ENCODE measurements around the gene LRRC56.
A peak's percentile ranks its signal among the peaks of the same experiment; 100 is the strongest.

Gene LRRC56

GRCh38 chr11:521177-521688, 16.1 kb upstream of the LRRC56 start:
- Histone ChIP-seq H3K36me3 (ENCODE audit: insufficient read depth, low read length) (no peaks in the 10 kb centered on the region), H2AFZ (ENCODE audit: low read depth, low read length) (no peak overlapping the region), H3K4me3 (ENCODE audit: low read length) (no peak overlapping the region), H3K9me3 (ENCODE audit: low read length) (no peaks in the 10 kb centered on the region), H3K4me1 (ENCODE audit: insufficient read depth, low read length) (no peaks in the 10 kb centered on the region), H3K27me3 (ENCODE audit: insufficient read depth, low read length) (no peaks in the 10 kb centered on the region)

- Histone ChIP-seq H3K9me3 (ENCODE audit: low read length) (no peaks in the 10 kb centered on the region), H3K4me3 (ENCODE audit: low read length) (no peak overlapping the region), H3K27me3 (ENCODE audit: insufficient read depth, low read length) (no peaks in the 10 kb centered on the region), H3K4me1 (ENCODE audit: insufficient read depth, low read length) (no peaks in the 10 kb centered on the region), H3K36me3 (ENCODE audit: insufficient read depth, low read length) (peaks cover 4% of the 10 kb centered on the region), H2AFZ (ENCODE audit: low read depth, low read length) (no peak overlapping the region)
Measured at GRCh38 chr11:526192-526591, 11.1 kb upstream of the LRRC56 start.

GRCh38 chr11:528166-528814, 9.0 kb upstream of the LRRC56 start:
- Histone ChIP-seq H3K36me3 (ENCODE audit: insufficient read depth, low read length) (peaks cover 24% of the 10 kb centered on the region), H3K27me3 (ENCODE audit: insufficient read depth, low read length) (no peaks in the 10 kb centered on the region), H3K9me3 (ENCODE audit: low read length) (no peaks in the 10 kb centered on the region), H2AFZ (ENCODE audit: low read depth, low read length) (no peak overlapping the region), H3K4me1 (ENCODE audit: insufficient read depth, low read length) (no peaks in the 10 kb centered on the region), H3K4me3 (ENCODE audit: low read length) (no peak overlapping the region)

- no peak overlapping the region for H3K4me3 ChIP-seq (ENCODE audit: low read length)
- H2AFZ ChIP-seq (ENCODE audit: low read depth, low read length), result no peak overlapping the region
- H3K27me3 ChIP-seq (ENCODE audit: insufficient read depth, low read length), result no peaks in the 10 kb centered on the region
- peaks cover 2% of the 10 kb centered on the region for H3K4me1 ChIP-seq (ENCODE audit: insufficient read depth, low read length)
- peaks cover 30% of the 10 kb centered on the region for H3K36me3 ChIP-seq (ENCODE audit: insufficient read depth, low read length)
- H3K9me3 ChIP-seq (ENCODE audit: low read length), result no peaks in the 10 kb centered on the region
Measured at GRCh38 chr11:528815-529727, 8.3 kb upstream of the LRRC56 start.

GRCh38 chr11:529728-530411, 7.5 kb upstream of the LRRC56 start:
- H3K4me1 ChIP-seq (ENCODE audit: insufficient read depth, low read length), result peaks cover 8% of the 10 kb centered on the region
- peaks cover 30% of the 10 kb centered on the region for H3K36me3 ChIP-seq (ENCODE audit: insufficient read depth, low read length)
- no peak overlapping the region for H3K4me3 ChIP-seq (ENCODE audit: low read length)
- H2AFZ ChIP-seq (ENCODE audit: low read depth, low read length), result no peak overlapping the region
- no peaks in the 10 kb centered on the region for H3K9me3 ChIP-seq (ENCODE audit: low read length)
- H3K27me3 ChIP-seq (ENCODE audit: insufficient read depth, low read length), result no peaks in the 10 kb centered on the region

DNA sequence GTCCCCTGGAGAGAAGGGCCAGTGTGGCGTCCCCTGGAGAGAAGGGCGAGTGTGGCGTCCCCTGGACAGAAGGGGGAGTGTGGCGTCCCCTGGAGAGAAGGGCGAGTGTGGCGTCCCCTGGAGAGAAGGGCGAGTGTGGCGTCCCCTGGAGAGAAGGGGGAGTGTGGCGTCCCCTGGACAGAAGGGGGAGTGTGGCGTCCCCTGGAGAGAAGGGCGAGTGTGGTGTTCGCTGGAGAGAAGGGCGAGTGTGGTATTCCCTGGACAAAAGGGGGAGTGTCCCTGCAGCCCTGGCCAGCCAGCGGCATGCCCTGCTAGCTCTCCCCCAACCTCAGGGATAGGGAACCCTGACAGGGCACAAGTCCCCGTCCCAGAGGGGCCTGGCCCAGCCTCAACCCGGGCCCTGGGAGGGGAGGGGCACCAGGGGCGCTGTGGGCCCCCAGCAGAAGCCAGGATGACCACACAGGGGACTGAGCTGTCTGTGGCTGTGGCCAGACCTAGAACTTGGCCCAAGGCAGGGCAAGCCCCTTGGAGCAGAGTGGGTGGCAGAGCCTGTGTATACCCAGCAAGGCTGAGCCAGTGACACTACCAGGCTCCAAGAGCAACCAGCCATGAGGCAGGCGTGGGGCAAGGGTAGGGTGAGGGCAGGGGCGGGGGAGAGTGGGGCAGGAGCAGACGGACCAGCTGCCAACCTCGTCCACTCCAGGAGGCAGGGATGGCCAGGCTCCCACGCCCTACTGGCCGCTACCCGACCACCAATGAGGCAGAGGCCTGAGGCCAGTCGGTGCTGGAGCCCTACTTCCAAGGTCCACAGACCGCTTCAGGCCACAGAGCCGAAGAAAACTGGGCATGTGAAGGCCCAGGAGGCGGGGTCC, 6.1 kb upstream of the LRRC56 start:
- Histone ChIP-seq H3K4me1 (ENCODE audit: insufficient read depth, low read length) (peaks cover 8% of the 10 kb centered on the region), H3K27me3 (ENCODE audit: insufficient read depth, low read length) (no peaks in the 10 kb centered on the region), H2AFZ (ENCODE audit: low read depth, low read length) (no peak overlapping the region), H3K9me3 (ENCODE audit: low read length) (no peaks in the 10 kb centered on the region), H3K36me3 (ENCODE audit: insufficient read depth, low read length) (peaks cover 30% of the 10 kb centered on the region), H3K4me3 (ENCODE audit: low read length) (no peak overlapping the region)

GRCh38 chr11:531919-532526, 5.3 kb upstream of the LRRC56 start:
- H3K4me1 ChIP-seq (ENCODE audit: insufficient read depth, low read length), result peaks cover 10% of the 10 kb centered on the region
- peaks cover 30% of the 10 kb centered on the region for H3K36me3 ChIP-seq (ENCODE audit: insufficient read depth, low read length)
- no peaks in the 10 kb centered on the region for H3K9me3 ChIP-seq (ENCODE audit: low read length)
- no peaks in the 10 kb centered on the region for H3K27me3 ChIP-seq (ENCODE audit: insufficient read depth, low read length)
- H2AFZ ChIP-seq (ENCODE audit: low read depth, low read length), result no peak overlapping the region
- H3K4me3 ChIP-seq (ENCODE audit: low read length), result no peak overlapping the region

DNA sequence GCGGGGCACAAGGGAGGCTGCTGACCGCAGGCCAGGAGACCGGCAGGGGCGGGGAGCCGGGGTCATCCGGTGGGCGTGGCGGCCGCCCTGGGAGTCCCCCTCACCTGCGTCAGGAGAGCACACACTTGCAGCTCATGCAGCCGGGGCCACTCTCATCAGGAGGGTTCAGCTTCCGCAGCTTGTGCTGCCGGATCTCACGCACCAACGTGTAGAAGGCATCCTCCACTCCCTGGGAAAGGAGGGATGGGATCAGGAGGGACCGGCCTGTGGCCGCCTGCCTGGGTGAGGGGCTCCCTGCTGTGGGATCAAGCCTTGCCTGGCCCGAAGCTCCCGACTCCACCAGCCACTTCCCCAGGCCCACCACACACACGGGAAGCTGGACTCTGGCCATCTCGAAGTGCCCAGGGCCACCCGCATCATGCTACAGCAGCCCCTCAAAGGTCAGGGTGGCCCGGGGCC, 4.8 kb upstream of the LRRC56 start:
- Histone ChIP-seq H3K9me3 (ENCODE audit: low read length) (no peaks in the 10 kb centered on the region), H3K4me3 (ENCODE audit: low read length) (no peak overlapping the region), H2AFZ (ENCODE audit: low read depth, low read length) (no peak overlapping the region), H3K36me3 (ENCODE audit: insufficient read depth, low read length) (peaks cover 30% of the 10 kb centered on the region), H3K4me1 (ENCODE audit: insufficient read depth, low read length) (peaks cover 15% of the 10 kb centered on the region), H3K27me3 (ENCODE audit: insufficient read depth, low read length) (no peaks in the 10 kb centered on the region)

DNA sequence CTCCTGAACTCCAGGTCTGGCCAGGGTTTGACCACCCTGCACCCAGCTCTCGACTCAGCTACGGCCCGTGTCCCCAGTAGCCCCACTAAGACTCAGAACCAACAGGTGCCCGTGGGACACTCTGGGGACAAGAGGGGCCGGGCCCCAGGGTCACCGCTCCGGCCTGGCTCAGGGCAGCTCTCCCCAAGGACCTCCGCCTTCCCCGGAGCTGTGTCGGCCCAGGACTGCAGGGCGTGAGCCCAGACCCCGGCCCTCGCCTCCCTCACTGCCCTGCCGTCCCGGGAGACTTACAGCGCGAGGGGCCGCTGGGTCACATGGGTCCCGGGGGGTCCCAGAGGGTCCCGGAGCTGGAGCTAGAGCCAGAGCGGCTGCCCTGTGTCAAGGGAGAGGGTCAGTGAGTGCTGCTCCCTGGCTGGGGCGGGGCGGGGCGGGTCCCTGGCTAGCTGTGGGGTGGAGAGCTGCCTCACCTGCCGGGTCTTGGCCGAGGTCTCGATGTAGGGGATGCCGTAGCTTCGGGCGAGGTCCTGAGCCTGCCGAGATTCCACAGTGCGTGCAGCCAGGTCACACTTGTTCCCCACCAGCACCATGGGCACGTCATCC, 4.2 kb upstream of the LRRC56 start:
- H3K4me3 ChIP-seq (ENCODE audit: low read length), result no peak overlapping the region

DNA sequence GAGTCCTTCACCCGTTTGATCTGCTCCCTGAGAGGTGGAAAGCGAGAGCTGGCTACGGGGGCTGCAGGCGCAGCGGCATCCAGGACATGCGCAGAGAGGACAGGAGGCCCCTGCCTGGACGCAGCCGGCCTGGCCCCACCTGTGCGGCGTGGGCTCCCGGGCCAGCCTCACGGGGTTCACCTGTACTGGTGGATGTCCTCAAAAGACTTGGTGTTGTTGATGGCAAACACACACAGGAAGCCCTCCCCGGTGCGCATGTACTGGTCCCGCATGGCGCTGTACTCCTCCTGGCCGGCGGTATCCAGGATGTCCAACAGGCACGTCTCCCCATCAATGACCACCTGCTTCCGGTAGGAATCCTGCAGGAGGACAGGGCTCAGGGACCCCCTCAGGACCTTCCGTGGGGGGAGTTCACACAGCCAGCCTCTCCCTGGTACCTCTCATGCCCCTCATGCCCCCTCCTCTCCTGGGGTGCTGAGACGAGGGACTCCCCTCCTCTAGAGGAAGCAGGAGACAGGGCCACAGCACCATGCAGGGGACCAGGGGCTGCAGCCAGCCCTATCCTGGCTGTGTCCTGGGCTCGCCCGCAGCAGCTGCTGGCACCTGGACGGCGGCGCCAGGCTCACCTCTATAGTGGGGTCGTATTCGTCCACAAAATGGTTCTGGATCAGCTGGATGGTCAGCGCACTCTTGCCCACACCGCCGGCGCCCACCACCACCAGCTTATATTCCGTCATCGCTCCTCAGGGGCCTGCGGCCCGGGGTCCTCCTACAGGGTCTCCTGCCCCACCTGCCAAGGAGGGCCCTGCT, 3.5 kb upstream of the LRRC56 start:
- Histone ChIP-seq H3K4me3 (ENCODE audit: low read length) (peak overlapping the region; percentile 91), H3K27me3 (ENCODE audit: insufficient read depth, low read length) (no peaks in the 10 kb centered on the region), H3K4me1 (ENCODE audit: insufficient read depth, low read length) (peaks cover 18% of the 10 kb centered on the region), H3K9me3 (ENCODE audit: low read length) (no peaks in the 10 kb centered on the region), H2AFZ (ENCODE audit: low read depth, low read length) (no peak overlapping the region), H3K36me3 (ENCODE audit: insufficient read depth, low read length) (peaks cover 30% of the 10 kb centered on the region)

More for the DNA sequence above, 4.2 kb upstream of the LRRC56 start:
- Histone ChIP-seq H3K36me3 (ENCODE audit: insufficient read depth, low read length) (peaks cover 30% of the 10 kb centered on the region), H3K4me1 (ENCODE audit: insufficient read depth, low read length) (peaks cover 18% of the 10 kb centered on the region), H3K27me3 (ENCODE audit: insufficient read depth, low read length) (no peaks in the 10 kb centered on the region), H2AFZ (ENCODE audit: low read depth, low read length) (no peak overlapping the region), H3K9me3 (ENCODE audit: low read length) (no peaks in the 10 kb centered on the region)
